ENCODE results near the gene FYTTD1.
"Not testable (repeated sequence)": the region's sequence is repeated elsewhere in the genome, so short reads cannot be mapped to it uniquely, and the experiment has no call there.

Gene FYTTD1

GRCh38 chr3:197720694-197721093 is 29.0 kb upstream of the FYTTD1 start:
- no peaks in the 10 kb centered on the region for H3K27me3 ChIP-seq (ENCODE audit: insufficient read depth, poor library complexity, severe bottlenecking)

GRCh38 chr3:197722734-197723133 is 26.9 kb upstream of the FYTTD1 start:
- Histone ChIP-seq H3K4me3 (replicated peaks; ENCODE audit: insufficient read depth, low read length) (no peak overlapping the region), H3K27me3 (ENCODE audit: insufficient read depth, poor library complexity, severe bottlenecking) (no peaks in the 10 kb centered on the region), H3K27ac (replicated peaks) (no peak overlapping the region)
- no peak for DNase-seq (ENCODE audit: low read depth in 1 of 2, low spot score in 1 of 2)
- TF ChIP-seq SPI1 (IDR thresholded peaks at IDR 0.05; ENCODE audit: borderline replicate concordance, low read depth) (no peak), POLR2AphosphoS5 (IDR thresholded peaks at IDR 0.05; ENCODE audit: low read depth) (no peak), CTCF (IDR thresholded peaks at IDR 0.05; ENCODE audit: insufficient read depth, low read length) (no peak), GABPA (IDR thresholded peaks at IDR 0.05; ENCODE audit: low read depth) (no peak), REST (IDR thresholded peaks at IDR 0.05; ENCODE audit: insufficient replicate concordance, low read depth) (no peak)

More at GRCh38 chr3:197720694-197721093, 29.0 kb upstream of the FYTTD1 start:
- DNase-seq (ENCODE audit: low read depth in 1 of 2, low spot score in 1 of 2): no peak
- no peak overlapping the region for H3K4me3 ChIP-seq (replicated peaks; ENCODE audit: insufficient read depth, low read length)
- no peak overlapping the region for H3K27ac ChIP-seq (replicated peaks)
- TF ChIP-seq REST (IDR thresholded peaks at IDR 0.05; ENCODE audit: insufficient replicate concordance, low read depth): no peak
- TF ChIP-seq POLR2AphosphoS5 (IDR thresholded peaks at IDR 0.05; ENCODE audit: low read depth): no peak

- not testable (repeated sequence) for DNase-seq (ENCODE audit: low read depth in 1 of 2, low spot score in 1 of 2); H3K27ac ChIP-seq (replicated peaks); H3K27me3 ChIP-seq (ENCODE audit: insufficient read depth, poor library complexity, severe bottlenecking); H3K4me3 ChIP-seq (replicated peaks; ENCODE audit: insufficient read depth, low read length)
These were observed 21.8 kb upstream of the FYTTD1 start for GRCh38 chr3:197727878-197728277.

- peak overlapping the region; percentile 24 for H3K27ac ChIP-seq (replicated peaks)
- TF ChIP-seq CTCF (IDR thresholded peaks at IDR 0.05; ENCODE audit: insufficient read depth, low read length): no peak
- TF ChIP-seq POLR2AphosphoS5 (IDR thresholded peaks at IDR 0.05; ENCODE audit: low read depth): no peak
- TF ChIP-seq REST (IDR thresholded peaks at IDR 0.05; ENCODE audit: insufficient replicate concordance, low read depth): no peak
- TF ChIP-seq SPI1 (IDR thresholded peaks at IDR 0.05; ENCODE audit: borderline replicate concordance, low read depth): peak; percentile 21; the same call in 1 of the 2 replicates
- no peak overlapping the region for H3K4me3 ChIP-seq (replicated peaks; ENCODE audit: insufficient read depth, low read length)
- peak in 1 of 2 experiments; percentile 18 for DNase-seq (ENCODE audit: low read depth in 1 of 2, low spot score in 1 of 2)
- H3K27me3 ChIP-seq (ENCODE audit: insufficient read depth, poor library complexity, severe bottlenecking): no peaks in the 10 kb centered on the region
These were observed 21.2 kb upstream of the FYTTD1 start for GRCh38 chr3:197728487-197728886.
